T-helper 1 cell treated with Interleukin-12 subunit alpha and Interleukin-12 subunit beta and Interleukin-4 antibody, amounts not matched to agents 30 μg/mL and 1 μg/mL, for 36 hours (primary cell): ENCODE measurements around the gene SYCP2.

ENCODE experiments used
- H3K27ac Mint-ChIP-seq: one replicate; pipeline ENCODE4 v1.8.0; 2021; ENCODE audit warnings: mild to moderate bottlenecking, mixed read lengths
- H3K27me3 Mint-ChIP-seq: one replicate; pipeline ENCODE4 v1.8.0; 2021; ENCODE audit warnings: low read depth, mixed read lengths
- H3K36me3 Mint-ChIP-seq: one replicate; pipeline ENCODE4 v1.8.0; 2021; ENCODE audit warnings: low read depth, mixed read lengths
- H3K4me1 Mint-ChIP-seq: one replicate; pipeline ENCODE4 v1.8.0; 2021; ENCODE audit warnings: low read depth, mixed read lengths
- H3K4me3 Mint-ChIP-seq: one replicate; pipeline ENCODE4 v1.8.0; 2021; ENCODE audit warnings: mild to moderate bottlenecking, moderate library complexity, mixed read lengths
- H3K9me3 Mint-ChIP-seq: one replicate; pipeline ENCODE4 v1.8.0; 2021; ENCODE audit warnings: mixed read lengths

SYCP2 gene

DNA sequence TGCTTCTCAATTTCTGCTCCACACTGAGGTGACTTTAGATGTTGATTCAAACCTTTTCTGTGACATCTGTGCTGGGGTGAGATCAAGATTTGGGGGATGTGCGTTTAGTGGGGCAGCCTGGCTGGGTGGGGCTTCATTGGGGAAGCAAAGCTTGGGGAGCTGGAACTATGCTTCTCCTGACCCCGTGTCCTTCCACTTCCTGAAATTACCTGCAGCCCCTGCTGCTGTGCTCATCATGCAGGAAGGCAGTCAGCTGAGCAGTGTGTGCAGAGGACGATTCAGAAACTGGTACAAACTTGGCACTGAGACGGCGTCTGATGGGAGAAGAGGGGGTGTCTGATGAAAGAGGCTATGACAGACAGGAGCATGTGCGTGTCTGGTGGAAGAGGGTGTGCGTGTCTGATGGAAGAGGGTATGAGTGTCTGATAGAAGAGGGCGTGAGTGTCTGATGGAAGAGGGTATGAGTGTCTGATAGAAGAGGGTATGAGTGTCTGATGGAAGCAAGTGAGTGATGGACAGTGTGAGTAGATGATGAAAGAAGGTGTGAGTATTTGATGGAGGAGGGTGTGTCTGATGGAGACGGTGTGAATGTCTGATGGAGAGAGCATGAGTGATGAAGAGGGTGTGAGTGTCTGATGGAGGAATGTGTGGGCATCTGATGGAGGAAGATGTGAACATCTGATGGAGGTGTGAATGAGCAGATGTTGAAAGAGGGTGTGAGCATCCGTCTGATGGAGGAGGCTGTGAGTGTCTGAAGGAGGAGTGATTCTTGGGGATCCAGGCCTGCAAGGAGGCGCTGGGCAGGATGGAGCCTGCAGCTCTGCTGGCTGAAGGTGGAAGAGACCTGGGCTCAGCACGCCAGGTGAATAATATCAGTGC is 103.4 kb downstream of the SYCP2 start:
- Mint-ChIP-seq H3K4me3 (no peak overlapping the region), H3K9me3 (no peaks in the 10 kb centered on the region), H3K36me3 (no peaks in the 10 kb centered on the region), H3K4me1 (no peaks in the 10 kb centered on the region), H3K27ac (no peak overlapping the region), H3K27me3 (peaks cover under 1% of the 10 kb centered on the region)

DNA sequence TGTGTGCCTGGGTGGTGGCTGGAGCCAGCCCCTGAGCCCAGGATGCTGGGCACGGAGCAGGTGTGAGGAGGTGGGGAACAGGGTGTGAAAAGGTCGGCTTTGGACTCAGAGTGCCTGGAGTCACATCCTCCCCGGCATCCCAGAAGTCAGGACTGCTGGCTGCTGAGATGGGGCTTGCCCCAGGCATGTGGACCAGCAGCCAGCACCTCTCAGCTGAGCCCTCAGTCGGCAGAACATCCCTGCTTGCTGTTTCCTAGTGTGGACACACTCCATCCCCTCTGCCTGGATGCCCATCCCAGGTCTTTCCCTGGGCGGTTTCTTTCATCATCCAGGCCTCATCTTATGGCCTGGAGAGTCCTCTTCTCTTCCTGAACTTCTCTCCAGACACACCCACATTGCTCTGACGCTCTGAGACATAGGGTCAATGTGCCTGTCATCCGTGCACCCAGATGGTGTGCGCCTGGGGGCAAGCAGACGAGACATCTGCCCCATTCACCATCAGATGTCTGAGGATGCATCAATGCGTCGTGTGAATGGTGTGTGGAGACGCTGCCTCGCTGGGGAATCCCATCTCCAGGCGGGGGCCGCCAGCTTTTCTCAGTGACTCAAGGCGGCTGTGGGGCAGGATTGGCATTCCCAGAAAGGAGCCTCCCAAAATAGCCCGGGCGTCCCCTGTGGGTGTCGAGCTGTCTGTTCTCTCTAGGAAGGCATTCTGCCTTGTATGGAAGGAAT is 104.2 kb downstream of the SYCP2 start:
- Mint-ChIP-seq H3K4me3 (no peak overlapping the region), H3K9me3 (no peaks in the 10 kb centered on the region), H3K4me1 (no peaks in the 10 kb centered on the region), H3K27me3 (no peaks in the 10 kb centered on the region), H3K36me3 (no peaks in the 10 kb centered on the region), H3K27ac (no peak overlapping the region)

DNA sequence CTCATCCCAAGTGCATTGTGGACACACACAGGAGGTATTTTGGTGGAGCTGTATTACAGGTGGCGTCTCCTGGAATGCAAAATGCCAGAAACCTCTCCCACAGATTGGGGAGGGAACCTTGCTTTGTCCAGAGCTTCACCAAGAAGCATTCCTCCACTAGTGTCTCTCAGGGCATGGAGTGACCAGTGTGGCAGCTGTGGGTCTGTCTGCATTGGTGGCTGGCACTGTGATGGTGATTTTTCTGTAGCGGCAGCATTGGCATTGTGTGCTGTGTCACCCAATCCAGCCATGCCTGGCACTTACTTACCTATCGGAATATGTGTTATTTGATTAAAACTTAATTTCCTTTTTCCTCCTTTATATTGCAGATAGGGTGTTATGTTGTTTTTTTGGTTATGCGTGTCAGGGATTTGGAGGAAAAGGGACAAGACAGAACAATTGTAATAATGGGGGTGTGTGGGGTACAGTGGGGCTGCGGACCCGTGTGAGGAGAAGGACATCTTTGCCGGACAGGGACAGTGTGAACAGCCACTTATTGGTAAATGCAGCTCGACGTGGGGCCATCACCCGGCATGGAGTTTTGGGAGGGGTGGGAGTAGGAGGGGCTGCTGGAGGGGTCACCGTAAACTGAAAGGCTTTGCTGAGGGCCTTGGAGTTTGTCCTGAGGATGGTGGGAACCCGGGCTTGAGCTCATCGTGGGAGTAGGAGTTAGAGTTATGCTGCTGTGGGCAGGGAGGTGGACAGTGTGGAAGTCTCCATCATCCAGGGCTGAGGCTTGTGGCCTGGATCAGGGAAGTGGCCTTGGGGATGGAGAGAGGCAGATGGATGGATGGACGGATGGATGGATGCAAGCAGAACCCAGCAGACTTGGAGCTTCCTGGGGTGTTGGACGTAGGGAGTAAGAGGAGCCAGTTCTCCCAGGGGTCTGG is 105.0 kb downstream of the SYCP2 start:
- no peak overlapping the region for H3K4me3 Mint-ChIP-seq
- no peaks in the 10 kb centered on the region for H3K27me3 Mint-ChIP-seq

DNA sequence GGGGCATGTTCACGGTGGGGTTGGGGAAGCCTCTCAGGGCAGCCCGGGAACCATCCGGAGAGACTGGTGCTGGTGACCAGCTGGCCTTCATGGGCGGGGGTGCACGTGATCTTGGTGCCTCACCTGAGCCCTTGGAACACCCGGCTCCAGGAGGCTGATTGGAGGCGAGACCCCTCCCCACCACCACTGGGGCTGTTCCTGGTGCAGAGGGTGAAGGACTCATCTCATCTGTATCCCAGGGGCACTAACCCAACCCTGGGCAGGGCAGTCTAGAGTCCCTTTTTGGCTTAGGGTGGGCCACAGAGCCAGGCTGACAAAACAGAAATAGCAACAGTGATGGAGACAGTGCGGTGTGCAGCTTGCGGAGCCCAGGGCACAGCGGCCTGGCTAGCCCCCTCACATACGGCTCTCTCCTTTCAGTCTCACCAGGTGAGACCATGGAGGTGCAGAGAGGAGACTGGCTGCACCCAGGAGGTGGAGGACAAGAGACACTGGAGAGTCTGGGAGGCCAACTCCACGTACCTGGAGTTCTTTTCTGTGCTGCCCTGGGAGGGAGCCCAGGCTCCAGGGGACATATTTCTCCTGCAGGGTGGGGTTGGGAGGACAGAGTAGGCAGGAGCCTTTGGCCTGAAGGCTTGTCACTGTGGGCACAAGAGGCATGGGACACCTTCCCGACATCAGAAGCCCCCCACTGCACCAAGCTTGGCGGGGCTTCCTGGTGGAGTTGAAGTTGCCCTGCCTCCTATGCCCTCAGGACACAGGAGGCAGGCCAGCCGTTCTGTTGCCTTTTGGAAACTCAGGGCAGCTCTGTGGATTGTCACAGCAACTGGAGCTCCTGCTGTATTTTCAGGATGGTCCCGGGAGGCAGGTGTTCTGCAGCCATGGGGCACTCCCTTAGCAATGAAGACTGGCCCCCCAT is 106.0 kb downstream of the SYCP2 start:
- Mint-ChIP-seq H3K9me3 (no peaks in the 10 kb centered on the region), H3K27ac (no peak overlapping the region), H3K4me1 (no peaks in the 10 kb centered on the region), H3K36me3 (no peaks in the 10 kb centered on the region), H3K27me3 (no peaks in the 10 kb centered on the region), H3K4me3 (no peak overlapping the region)

More for the DNA sequence above, 105.0 kb downstream of the SYCP2 start:
- Mint-ChIP-seq H3K9me3 (no peaks in the 10 kb centered on the region), H3K36me3 (no peaks in the 10 kb centered on the region), H3K4me1 (no peaks in the 10 kb centered on the region), H3K27ac (no peak overlapping the region)

DNA sequence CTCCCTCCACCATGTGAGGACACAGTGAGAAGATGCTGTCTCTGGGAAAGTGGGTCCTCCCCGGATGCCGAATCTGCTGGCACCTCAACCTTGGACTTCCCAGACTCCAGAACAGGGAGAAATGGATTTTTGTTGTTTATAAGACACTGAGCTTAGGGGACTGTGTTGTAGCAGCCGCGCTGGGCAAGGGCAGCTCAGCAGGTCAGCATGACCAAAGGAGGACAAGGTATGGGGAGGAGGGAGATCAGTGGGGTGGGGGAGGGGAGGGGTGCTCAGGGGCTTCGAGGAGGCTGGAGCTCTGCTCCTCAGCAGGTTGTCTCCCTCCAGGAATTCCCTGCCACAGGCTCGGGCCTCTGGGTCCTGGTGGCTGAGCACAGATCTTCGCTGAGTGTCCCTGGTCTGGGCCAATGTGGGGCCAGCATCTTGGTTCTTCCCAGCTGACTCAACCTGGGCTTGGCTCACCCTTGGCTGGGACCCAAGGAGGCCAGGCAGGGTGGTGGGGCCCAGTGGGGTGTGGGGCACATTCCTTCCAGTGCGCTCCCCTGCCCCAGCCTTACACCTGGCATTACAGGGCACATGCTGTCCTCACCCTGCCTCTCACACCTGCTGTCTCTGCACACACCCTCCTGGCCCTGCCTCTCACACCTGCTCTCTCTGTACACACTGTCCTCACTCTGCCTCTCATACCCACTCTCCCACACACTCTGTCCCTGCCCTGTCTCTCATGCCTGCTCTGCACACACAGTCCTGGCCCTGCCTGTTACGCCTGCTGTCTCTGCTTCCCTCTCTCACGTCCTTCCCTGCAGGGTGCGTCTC is 107.3 kb downstream of the SYCP2 start:
- no peak overlapping the region for H3K4me3 Mint-ChIP-seq
- no peaks in the 10 kb centered on the region for H3K27me3 Mint-ChIP-seq
- no peaks in the 10 kb centered on the region for H3K9me3 Mint-ChIP-seq
- H3K4me1 Mint-ChIP-seq, result no peaks in the 10 kb centered on the region
- no peaks in the 10 kb centered on the region for H3K36me3 Mint-ChIP-seq
- H3K27ac Mint-ChIP-seq, result no peak overlapping the region

DNA sequence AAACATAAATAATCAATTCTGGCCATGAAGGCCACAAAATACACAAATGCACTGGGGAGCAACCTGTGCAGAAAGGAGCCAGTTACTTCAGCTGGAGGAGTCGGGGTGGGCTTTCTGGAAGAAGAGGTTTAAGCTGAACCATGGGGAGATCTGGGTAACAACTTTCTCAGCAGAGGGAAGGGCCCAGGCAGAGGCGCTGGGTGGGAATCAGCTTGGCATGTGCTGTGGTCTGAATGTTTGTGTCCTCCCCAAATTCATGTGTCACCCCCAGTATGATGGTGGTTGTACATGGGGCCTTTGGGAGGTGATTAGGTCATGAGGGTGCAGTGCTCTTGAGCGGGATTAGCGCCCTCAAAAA is 107.9 kb downstream of the SYCP2 start:
- Mint-ChIP-seq H3K27me3 (no peaks in the 10 kb centered on the region), H3K36me3 (no peaks in the 10 kb centered on the region), H3K9me3 (no peaks in the 10 kb centered on the region), H3K27ac (no peak overlapping the region), H3K4me3 (no peak overlapping the region), H3K4me1 (no peaks in the 10 kb centered on the region)

DNA sequence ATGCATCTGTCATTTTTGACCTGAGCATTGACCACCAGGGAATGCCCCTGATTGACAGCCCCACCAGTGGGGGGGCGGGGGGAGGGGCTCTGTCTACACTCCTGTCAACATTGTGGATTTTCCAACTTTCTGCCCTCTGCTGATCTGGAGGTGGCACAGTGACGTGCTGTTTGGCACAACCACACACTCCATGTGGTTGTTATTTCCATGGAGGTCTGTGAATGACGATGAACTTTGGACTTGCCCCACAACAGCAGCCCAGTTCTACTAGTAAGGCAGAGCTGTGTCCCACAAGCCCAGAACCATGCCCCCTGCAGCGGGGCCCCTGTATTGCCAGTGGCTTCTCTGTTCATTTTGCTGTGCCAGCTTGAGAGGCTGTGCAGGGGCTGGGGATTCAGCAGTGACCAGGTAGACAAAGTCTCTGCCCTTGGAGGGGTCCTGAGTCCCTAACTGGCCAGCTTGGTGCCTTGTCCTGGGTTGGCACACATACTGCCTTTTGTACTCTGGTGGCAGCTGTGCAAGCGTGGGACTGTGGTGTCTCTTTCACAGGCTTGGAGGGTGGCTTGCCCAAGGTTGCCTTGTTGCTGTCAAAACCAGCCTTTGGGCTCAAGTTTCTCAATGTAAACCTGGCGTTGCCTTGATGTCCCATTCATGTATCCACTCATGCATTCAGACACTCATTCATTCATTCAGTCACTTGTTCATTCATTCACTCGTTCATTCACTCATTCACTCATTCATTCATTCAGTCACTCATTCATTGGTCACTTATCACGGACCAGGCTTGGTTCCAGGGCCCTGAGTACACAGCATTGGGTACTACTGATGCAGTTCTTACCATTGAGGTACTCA is 108.5 kb downstream of the SYCP2 start:
- Mint-ChIP-seq H3K27me3 (no peaks in the 10 kb centered on the region), H3K27ac (no peak overlapping the region), H3K36me3 (no peaks in the 10 kb centered on the region), H3K4me3 (no peak overlapping the region), H3K9me3 (no peaks in the 10 kb centered on the region), H3K4me1 (no peaks in the 10 kb centered on the region)

DNA sequence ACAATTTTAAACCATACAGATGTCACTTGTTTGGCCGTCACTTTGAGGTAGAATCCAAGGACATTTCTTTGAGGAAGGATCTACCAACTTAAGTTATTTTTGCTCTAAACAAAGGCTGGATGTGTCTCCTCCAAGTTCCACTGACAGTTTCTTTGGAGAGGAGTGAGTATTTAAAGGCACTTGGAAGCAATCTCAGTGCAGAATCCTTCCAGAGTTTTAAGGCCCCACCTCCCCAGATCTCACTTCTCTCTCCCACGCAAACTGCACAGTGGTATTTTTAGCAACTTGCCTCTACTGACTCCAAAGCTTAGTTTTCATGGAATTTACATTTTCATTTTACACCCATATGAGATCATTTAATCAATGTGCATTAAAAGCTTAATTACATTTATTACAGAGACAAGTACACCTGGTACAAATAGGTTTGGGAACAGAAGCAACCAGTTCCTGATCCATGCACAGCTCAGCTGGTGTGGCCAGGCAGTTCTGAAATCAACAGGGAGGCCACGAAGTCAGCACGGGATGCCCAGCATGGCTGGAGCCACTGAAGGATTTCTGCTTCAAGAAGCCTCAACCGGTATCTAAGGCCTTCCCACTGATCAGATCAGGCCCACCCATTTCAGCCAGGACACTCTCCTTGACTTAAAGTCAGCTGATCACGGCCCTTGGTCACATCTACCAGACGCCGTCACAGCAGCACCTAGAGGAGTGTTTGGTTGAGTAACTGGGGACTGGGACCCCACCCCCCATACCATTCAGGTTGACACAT is 109.8 kb downstream of the SYCP2 start:
- H3K27ac Mint-ChIP-seq, result no peak overlapping the region
- no peaks in the 10 kb centered on the region for H3K27me3 Mint-ChIP-seq
- no peaks in the 10 kb centered on the region for H3K4me1 Mint-ChIP-seq
- H3K9me3 Mint-ChIP-seq, result no peaks in the 10 kb centered on the region
- no peaks in the 10 kb centered on the region for H3K36me3 Mint-ChIP-seq
- no peak overlapping the region for H3K4me3 Mint-ChIP-seq

DNA sequence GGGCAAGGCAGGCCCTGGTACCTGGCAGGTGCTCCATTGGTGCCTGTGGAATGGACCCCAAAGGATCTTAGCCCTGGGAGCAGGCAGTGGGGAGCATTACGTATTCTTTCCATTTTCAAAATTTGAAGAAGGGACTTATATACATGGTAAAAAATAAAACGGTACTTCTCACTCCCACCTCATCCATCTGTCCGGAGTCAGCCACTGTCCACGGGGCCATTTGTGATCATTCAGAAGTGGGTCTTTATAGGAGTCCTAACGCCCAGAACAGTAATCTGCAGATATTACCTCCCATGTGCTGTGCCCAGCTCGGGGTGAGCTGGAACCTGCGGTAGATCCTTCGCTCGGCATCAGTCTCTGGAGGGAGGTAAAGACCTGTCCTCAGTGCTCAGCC is 110.4 kb downstream of the SYCP2 start:
- no peak overlapping the region for H3K4me3 Mint-ChIP-seq
- H3K4me1 Mint-ChIP-seq, result no peaks in the 10 kb centered on the region
- no peak overlapping the region for H3K27ac Mint-ChIP-seq
- no peaks in the 10 kb centered on the region for H3K36me3 Mint-ChIP-seq
- H3K9me3 Mint-ChIP-seq, result no peaks in the 10 kb centered on the region
- H3K27me3 Mint-ChIP-seq, result no peaks in the 10 kb centered on the region

DNA sequence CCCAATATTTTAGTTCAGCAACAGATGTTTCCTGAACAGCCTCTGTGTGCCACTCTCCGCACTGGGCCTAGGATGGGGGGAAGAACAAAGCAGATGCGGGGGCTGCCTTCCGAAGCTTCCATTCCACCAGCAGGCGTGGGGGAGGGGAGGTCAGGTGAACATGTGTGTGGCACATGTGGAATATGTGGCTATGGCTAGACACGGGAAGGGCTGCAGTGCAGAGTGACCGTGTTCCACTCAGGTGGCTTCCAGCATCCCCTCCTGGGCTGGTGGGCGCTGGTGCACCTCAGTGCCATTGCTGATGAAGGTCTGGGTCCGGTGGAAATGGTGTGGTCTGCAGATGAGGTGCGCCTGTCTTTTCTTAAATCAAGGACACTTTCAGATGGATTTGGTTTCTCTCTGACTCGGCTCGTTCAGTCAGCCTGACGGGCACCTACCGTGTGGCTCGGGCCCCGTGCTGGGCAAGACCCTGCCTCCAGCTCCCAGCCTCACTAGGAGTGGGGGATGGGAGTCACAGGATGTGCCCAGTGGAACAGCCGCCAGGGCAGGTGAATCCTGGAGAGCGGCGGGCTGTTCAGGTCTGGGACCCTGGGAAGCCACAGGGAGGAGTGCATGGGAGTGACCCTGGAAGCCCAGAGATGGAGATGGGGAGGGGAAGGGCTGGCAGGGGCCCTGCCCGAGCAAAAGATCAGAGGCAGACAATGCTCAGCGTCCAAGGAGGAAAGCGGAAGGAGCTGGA is 111.0 kb downstream of the SYCP2 start:
- H3K27me3 Mint-ChIP-seq, result no peaks in the 10 kb centered on the region
- no peaks in the 10 kb centered on the region for H3K4me1 Mint-ChIP-seq
- H3K27ac Mint-ChIP-seq, result no peak overlapping the region
- no peaks in the 10 kb centered on the region for H3K36me3 Mint-ChIP-seq
- H3K4me3 Mint-ChIP-seq, result no peak overlapping the region
- no peaks in the 10 kb centered on the region for H3K9me3 Mint-ChIP-seq

DNA sequence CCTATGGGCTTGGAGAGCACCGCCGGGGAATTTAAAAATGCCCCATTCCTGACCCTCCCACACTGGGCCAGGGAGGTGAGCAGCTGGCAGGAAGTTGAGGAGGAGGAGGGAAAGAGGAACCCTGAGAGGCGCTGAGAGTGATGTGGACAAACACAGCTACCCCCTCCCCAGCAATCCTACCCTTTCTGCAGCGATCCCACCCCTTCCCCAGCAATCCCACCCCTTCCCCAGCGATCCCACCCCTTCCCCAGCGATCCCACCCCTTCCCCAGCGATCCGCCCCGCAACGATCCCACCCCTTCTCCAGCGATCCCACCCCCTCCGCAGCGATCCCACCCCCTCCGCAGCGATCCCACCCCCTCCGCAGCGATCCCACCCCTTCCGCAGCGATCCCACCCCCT is 111.6 kb downstream of the SYCP2 start:
- no peaks in the 10 kb centered on the region for H3K4me1 Mint-ChIP-seq
- no peak overlapping the region for H3K4me3 Mint-ChIP-seq
- no peak overlapping the region for H3K27ac Mint-ChIP-seq

More for the DNA sequence above, 111.6 kb downstream of the SYCP2 start:
- Mint-ChIP-seq H3K9me3 (no peaks in the 10 kb centered on the region), H3K27me3 (no peaks in the 10 kb centered on the region), H3K36me3 (no peaks in the 10 kb centered on the region)
